NCI-H2107 treated with DMSO at 0.1 percent for 48 hours (cell line): ENCODE measurements around the gene NPFF.
"Not testable (repeated sequence)": the region's sequence is repeated elsewhere in the genome, so short reads cannot be mapped to it uniquely, and the experiment has no call there.

Source experiments
- DNase-seq: peaks from one replicate; lab custom pipeline; 2025; ENCODE audit not compliant: unreplicated experiment; lab: John Stamatoyannopoulos, UW

NPFF gene

DNA sequence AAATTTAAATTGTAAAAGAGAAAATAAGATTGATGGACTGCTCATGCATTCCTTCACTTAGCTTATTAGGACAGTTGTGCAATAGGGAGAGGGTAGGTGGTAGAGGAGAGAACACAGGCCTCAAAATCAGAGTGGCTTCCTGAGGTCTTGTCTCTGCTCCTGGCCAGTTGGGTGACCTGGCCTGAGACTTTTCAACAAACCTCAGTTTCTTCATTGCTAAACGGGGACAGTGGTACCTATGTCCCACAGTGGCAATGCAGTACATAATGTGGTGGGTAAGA is 10.6 kb downstream of the NPFF start:
- no peak for DNase-seq

DNA sequence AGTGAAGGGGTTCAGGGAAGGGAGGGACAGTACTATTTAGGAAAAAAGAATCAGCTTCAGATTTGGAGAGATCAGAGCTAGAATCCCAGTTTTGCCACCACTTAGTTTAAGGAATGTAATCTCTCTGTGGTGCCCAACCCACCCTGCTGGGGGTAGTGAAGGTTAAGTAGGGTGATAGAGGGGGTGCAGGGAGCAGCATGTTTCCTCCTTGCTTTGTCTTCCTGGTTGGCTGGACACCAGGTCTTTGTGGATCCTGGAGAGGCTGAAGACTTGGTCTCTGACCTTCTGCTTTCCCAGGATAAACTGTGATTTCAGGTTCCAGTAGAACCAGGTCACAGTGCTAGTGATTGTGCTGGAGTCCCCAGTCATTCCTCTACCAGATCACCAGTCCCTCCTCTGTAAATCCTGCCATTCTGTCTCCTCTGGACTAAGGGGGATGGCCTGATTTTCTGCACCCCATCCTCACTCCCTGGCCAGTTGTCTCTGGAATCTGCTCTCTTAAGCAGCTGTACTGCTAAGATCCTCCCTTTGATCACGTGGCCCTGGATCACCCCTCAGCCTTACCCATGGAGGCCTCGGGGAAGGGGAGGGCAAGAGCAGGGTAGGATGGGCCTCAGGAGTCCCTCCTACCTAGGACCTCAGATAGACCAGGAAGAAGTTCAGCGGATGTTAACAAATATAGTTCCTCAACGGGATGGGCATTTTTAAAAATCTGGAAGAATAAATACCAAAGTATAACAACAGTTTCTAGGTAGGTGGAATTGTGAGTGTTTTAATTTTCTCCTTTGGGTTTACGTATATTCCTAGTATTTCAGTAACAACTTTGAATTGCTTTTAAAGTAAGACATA is 11.2 kb downstream of the NPFF start:
- DNase-seq: no peak

DNA sequence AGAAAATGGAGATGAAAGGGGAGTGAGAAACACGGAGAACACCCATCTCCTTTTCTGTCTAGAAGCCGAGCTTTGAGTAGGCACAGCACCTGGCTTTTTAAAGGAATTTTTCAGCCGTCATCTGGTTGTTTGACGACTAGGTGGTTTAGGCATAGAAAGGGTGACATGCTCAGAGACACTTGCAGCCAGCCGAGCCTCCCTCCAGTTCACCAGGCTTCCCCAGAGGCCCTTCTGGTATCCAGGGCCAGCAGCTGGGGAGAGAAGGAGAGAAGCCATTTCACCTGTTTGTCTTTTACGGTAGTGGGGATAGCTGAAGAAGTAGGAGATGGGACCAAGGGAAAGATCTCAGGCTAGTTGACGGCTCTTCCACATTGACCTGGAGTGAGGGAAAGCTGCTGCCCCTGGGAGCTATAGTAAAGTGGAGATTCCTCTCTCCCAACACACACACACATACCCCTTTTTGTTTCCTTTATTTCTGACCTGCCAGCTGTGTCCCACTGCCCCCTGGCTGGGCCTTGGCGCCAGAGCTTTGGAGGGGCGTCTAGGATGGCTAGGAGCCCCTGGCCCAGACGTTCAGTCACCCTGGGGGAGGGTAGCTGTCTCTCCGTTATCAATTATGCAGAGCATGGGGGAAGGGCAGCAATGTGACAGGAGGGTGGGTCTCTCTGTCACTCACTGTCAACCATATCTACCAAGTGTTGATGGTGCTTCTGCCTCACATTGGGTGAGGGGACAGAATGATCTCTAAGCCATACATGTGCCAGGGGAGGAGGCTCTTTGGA is 13.5 kb downstream of the NPFF start:
- DNase-seq: no peak

DNA sequence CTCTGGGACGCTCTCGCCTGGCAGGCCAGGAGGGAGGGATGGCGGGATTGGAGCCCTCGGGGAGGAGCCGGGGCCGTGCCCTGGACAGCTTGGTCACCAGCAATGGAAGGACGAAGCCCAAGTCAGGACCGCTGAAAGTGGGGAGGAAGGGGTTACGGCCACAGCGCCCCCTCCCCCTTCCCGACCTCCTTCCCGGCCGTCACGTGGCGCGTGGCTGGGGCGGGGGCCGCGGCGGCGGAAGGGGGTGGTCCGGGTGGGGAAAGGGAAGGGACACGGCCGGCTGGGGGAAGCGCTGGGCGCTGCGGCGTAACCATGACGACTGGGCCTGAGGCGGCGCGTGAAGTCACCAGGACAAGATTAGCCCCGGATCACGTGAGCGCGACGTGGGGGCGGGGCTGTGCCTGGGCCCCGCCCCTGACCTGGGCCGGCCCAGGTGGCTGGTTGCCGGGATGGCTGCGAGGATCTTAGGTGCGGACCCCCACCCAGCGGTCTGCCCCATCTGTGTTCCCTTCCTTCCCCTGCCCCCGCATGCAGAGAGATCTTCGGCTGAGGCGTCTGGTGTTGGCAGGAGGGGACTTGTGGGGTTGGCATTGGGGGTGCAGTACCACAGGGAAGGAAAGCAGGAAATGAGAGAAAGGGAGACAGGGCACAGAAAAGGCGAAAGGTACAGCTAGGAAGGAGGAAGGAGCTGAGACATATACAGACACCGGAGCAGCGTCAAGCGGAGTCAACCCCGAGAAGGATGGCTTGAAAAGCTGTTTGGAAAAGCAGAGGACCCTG is 14.3 kb downstream of the NPFF start:
- DNase-seq: peak; percentile 72

DNA sequence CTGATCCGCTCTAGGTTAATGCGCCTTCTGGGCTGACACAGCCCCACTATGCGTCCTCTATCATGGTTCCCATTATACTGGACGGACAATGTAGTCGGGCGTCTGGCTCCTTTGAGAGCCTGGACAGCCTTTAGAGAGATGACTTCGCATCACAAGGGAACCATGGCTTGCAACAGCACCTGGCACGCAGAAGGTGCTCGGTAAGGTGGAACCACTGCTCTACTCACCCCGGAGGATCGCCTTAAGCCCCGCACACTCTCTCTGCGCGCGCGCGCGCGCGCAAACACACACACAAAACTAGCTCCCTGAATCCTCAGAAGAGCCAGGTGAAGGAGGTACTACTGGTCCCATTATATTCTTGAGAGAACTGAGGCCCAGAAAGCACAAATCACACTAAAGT is 15.1 kb downstream of the NPFF start:
- DNase-seq: no peak

DNA sequence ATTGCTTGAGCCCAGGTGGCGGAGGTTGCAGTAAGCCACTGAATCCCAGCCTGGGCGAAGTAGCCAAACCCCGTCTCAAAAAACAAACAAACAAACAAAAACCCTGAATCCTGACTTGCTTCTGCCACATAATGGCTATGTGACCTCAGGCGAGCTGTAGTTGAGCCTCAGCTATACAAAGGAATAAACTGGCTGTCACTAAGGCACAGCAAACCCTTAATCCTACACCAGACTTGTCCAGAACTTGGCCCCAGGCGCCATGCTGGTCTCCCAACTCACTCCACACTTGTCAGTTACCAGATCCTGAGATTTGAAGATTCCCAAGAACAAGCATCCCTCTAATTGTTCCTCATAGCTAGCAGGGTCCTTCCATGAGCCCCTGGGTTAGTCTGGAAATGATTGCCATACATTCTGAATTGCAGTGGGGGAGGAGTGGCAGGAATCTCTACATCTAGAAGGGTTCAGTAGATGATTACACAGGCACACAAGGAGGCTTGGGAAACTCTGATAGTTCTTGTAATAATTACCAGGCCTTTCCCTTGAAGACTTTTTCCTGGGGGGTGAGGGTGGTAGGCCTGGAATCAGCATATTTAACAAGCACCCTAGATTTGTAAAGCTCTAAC is 17.9 kb downstream of the NPFF start:
- no peak for DNase-seq

DNA sequence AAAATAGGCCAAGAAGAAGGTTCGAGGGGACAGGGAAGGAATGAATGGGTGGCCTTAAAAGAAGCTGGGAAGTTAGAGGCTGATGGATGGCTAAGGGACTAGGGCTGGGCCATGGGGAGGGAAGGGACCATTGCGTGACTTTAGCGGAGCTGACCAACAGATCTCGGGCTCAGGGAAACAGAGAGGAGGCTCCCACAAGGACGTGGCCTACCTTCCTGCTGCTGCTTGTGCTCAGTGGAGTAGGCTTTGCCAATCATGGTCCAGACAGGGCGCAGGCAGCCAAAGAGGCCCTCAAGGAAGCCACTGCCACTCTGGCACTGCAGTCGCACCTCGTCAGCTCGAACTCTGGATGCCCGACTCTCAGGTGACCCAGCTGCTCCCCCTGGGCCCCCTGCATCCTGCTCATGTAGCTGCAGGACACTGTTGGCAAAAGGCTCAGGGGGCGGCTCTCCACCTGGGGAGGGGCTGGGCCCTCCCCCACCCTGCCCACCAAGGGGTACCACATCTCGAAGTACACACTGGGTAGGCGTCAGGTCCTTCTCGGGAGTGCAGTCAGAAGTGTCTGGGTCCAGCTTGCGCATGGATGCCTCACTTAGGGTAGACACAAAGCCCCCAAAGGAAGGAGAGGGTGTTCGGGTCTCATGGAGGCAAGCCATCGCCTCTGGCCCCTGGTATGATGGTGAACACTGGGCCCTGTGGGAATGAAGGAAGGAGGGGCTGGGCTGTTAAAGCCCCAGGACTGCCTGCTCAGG is 20.4 kb downstream of the NPFF start:
- no peak for DNase-seq

DNA sequence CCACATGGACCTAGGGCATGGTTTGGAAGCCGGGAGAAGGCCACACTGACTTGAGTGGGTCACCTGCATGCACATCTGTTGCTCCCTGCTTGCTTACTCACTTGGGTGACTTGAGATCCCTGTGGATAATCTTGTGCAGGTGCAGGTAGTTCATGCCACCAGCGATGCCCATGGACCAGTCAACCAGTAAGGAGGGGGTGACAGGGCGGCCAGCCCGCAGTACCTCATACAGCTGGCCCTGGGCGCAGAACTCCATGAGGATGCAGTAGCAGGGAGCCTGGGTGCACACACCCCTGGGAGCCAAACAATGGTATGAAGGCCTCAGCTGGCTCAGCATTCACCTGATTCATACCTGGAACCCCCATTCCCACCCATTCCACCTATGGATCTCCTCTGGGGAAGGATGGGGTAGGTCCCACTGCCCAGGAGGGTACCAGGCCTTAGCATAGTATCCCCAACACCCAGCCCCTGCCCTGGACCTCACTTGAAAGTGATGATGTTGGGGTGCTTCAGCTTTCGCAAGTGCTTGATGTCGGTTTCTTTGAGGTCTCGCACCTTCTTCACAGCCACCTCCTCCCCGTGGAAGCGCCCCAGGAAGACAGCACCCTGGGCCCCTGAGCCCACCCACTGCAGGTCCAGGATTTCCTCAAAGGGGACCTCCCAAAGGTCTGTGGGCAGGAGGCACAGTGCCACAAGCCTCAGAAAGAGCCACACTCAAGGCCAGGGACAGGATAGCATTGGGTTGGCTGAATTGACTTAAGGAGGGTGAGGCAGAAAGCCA is 21.1 kb downstream of the NPFF start:
- DNase-seq: no peak

DNA sequence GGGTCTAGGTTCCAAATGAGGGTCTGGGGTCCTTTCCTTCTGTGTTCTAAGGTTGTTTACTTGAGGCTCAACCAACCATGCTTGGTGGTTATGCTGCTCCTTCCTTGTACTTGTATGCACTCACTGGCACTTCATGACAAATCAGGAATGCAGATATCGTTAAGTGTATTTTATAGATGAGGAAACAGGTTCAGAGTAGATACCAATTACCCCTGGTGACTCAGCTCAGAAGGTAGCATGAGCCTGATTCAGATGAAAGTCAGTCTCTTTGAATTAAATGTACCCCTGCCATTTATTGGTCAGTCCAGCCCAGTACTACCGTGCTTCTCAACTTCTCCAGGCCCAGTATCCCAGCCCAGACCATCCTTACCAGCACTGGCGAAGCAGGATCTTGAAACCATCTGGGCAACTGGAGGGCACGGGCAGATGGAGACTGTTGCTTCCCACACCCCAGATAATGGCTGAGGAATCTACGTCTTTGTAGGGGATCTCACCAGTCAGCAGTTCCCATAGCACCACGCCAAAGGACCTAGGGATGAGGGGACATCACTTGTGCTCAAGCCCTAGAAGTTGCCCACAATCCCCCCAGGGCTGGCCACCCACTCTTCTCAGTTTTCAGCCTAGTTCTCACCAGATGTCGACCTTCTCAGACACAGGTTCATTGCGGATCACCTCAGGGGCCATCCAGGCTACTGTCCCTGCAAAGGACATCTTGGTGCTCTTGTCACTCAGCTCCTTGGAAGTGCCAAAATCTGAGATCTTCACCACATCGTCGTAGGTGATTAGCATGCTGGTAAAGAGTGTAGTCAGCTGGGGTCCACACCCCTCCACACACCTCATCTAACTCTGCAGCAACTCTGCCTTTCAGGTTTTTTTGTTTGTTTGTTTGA is 22.4 kb downstream of the NPFF start:
- DNase-seq: no peak

DNA sequence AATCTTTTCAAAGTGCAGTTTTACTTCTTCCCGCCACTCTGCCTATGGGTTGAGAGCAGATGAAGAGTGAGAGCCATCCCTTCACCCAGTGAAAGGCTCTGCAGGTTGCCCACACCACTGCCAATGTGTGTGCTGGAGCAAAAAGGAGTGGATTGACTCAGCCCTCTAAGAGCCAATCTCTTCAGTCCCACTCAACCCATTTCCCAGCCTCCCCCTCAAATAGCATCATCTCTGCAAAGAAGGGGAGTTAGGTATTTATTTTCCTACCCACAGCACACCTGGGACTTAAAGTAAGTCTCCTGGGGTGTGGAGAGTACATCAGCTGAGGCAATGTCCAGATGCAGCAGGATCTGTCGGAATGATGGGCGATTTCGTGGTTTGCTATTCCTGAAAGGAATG is 23.3 kb downstream of the NPFF start:
- no peak for DNase-seq

DNA sequence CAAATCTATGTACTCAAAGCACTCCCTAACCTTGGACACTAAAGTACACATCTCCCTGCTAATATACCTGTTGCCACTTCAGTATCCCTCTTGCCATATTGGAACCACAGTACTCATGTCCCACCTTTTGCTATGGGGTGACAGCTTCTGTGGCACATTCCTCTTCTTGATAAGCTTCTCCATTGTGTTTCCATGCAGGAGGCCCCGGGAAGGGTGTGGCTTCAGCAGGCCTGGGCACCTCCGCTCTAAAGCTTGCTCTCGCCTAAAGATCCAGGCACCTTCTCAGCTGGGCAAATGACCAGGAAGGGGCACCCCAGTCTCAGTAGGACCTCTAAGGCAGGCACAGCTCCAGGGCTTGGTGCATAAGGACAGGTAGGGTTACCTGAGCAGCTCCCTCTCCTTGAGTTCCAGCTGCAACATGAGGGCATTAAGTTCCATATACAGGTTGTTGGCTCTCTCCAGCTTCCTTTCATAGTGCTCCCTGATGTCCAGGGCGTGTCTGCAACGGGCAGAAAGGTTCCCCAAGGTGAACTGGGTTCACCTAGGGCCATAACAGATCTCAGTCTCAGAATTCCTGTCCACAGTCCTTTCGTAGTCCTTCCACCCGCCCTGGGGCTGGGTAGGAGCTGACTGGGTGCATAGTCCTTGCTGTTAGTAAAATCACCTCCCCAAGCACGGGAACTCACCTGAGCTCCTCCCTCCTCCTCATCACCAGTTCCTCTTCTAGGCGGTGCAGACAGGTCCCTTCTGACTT is 23.9 kb downstream of the NPFF start:
- no peak for DNase-seq

DNA sequence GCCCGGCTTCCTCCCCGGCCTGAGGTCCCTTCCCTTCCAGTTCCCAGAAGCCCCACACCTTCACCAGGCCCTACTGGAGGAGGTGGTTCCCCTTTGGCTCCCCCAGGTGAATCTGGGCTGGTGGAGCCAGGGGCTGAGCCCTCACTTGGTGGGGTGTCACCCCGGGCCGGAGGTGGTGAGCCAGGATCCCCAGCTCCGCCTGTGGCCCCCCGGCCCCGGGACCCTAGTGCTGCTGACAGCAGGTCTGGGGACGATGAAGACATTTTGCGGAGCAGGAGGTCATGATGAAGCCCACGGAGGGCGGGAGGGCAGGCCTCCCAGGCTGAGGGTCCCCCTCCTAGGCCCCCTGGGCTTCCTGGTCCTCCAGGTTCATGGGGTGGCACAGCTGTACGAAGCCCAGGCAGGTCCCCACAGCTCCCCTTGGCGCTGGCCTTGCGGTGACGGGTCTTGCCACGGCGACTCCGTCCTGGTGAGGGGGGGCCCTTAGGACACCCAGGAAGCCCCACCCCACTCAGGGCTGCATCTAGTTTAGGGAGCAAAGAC is 24.6 kb downstream of the NPFF start:
- no peak for DNase-seq

DNA sequence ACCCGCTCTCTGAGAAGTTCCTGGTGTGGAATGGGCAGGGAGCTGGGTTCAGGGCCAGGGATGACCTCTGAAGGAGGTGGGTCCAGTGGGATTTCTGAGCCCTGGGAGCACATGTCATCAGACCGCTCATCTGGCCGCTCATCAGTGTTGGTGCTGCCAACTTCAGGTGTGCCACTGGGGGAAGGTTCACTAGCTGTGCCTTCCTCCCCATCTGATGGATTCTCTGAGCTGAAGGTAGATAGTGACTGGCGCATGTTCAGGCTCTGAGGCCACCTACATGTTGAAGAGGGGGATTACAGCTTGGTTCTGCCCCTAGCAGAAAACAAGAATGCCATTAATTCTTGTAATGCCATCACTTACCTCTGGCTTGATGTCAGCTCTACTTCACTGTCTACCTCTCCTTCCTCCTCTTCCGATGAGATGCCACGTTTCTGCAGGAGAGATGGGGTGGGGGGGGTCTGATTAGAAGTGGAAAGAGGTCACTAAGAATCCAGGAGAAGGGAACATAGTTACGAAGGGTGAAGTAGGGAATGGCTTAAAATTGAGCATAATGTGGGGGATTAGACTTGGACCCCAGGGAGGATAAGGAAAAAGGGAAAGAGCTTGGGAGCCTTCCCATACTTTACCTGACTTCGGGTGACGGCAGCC is 25.2 kb downstream of the NPFF start:
- DNase-seq: no peak

DNA sequence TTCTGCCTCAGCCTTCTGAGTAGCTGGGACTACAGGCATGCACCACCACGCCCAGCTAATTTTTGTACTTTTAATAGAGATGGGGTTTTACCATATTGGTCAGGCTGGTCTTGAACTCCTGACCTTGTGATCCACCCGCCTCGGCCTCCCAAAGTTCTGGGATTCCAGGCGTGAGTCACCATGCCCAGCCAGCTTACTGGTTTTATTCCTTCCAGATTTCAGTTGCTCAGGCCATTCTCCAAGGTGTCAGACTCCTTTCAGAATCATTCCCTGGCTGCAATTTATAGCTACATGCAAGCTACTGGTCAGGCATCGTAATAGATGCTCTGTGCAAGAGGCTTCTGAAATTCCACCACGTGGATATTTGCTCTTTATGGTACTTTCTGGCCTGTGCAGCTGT is 25.8 kb downstream of the NPFF start:
- not testable (repeated sequence) for DNase-seq

DNA sequence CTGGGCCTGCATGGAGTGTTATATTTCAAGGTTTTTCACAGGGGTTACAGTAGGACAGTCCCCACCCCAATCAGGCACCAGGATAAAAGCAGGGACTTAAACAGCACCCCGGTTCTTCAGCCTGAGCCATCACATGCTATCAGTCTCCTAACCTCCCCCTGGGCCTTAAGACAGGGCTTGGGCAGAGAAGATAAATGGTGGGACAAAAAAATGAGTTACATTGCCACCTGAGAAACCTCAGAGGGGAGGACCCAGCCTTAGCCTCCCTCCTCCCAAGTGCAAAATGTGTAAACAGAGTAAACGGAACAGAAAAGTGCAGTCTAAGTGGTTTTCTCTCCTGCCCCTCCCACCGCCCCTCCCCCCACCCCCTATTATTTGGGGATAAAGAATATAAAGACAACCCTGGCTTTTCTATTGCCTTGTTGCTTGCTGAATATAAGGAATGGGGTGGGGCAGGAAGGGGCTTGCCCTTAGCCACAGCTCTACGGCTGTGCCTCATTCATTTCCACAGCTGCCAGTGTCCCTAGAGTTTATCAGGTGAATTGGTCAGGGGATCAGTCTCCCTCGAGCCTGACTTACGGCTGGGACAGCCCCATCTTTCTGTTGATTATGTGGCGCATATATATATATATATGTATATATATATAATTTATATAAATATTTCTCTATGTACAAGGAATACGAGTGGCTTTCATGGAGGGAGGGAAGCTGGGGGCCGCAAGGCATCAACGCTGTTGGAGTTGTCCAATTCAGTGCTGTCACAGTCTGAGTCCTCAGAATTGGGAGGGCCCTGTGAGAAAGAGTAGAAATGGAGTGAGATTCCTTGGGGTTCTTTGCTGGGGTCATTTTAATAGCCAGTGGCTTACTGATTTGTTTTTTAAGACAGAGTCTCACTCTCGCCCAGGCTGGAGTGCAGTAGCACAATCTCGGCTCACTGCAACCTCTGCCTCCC is 26.5 kb downstream of the NPFF start:
- DNase-seq: no peak

DNA sequence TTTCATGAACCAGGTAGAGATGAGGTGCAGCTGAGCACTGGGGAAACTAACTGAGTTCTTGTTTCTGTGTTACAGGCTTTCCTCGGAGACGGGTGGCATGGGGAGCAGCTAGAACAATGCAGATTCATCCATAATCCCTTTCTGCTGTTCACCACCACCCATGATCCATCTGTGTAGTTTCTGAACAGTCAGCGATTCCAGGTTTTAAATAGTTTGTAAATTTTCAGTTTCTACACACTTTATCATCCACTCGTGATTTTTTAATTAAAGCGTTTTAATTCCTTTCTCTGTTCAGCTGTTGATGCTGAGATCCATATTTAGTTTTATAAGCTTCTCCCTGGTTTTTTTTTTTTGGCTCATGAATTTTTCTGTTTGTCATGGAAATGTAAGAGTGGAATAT is 28.0 kb downstream of the NPFF start:
- no peak for DNase-seq
